ENCODE results near the gene UCK2. TPM values are rescaled to one million over a fixed set of nuclear protein-coding genes. Genes with fewer than 3 reads are reported as not detected.

Gene UCK2
- polyA plus RNA-seq, 4 donors: 19.5 to 24.7 (median 22.7) TPM

- DNase-seq (ENCODE audit: low read depth in 4 of 4, low spot score in 2 of 4): no peak
Measured at GRCh38 chr1:165854101-165854845, 26.9 kb downstream of the UCK2 start.

- DNase-seq (ENCODE audit: low read depth in 4 of 4, low spot score in 2 of 4): no peak
Measured at GRCh38 chr1:165855010-165855838, 27.8 kb downstream of the UCK2 start.

GRCh38 chr1:165856021-165856420, 28.6 kb downstream of the UCK2 start:
- DNase-seq (ENCODE audit: low read depth in 4 of 4, low spot score in 2 of 4): no peak

- no peak for DNase-seq (ENCODE audit: low read depth in 4 of 4, low spot score in 2 of 4)
Measured at GRCh38 chr1:165856606-165857005, 29.2 kb downstream of the UCK2 start.

- DNase-seq (ENCODE audit: low read depth in 4 of 4, low spot score in 2 of 4): no peak
Measured at GRCh38 chr1:165857046-165857801, 29.8 kb downstream of the UCK2 start.

- no peak for DNase-seq (ENCODE audit: low read depth in 4 of 4, low spot score in 2 of 4)
Measured at GRCh38 chr1:165858364-165858823, 31.0 kb downstream of the UCK2 start.

GRCh38 chr1:165858967-165859845, 31.8 kb downstream of the UCK2 start:
- DNase-seq (ENCODE audit: low read depth in 4 of 4, low spot score in 2 of 4): no peak

- DNase-seq (ENCODE audit: low read depth in 4 of 4, low spot score in 2 of 4): no peak
Measured at GRCh38 chr1:165860065-165860464, 32.7 kb downstream of the UCK2 start.

- DNase-seq (ENCODE audit: low read depth in 4 of 4, low spot score in 2 of 4): no peak
Measured at GRCh38 chr1:165861911-165862310, 34.5 kb downstream of the UCK2 start.

- DNase-seq (ENCODE audit: low read depth in 4 of 4, low spot score in 2 of 4): no peak
Measured at GRCh38 chr1:165862448-165862847, 35.0 kb downstream of the UCK2 start.

GRCh38 chr1:165863346-165863745, 35.9 kb downstream of the UCK2 start:
- DNase-seq (ENCODE audit: low read depth in 4 of 4, low spot score in 2 of 4): no peak

GRCh38 chr1:165865633-165866340, 38.4 kb downstream of the UCK2 start:
- no peak for DNase-seq (ENCODE audit: low read depth in 4 of 4, low spot score in 2 of 4)

GRCh38 chr1:165869343-165869742, 41.9 kb downstream of the UCK2 start:
- DNase-seq (ENCODE audit: low read depth in 4 of 4, low spot score in 2 of 4): no peak

GRCh38 chr1:165871311-165872067, 44.1 kb downstream of the UCK2 start:
- no peak for DNase-seq (ENCODE audit: low read depth in 4 of 4, low spot score in 2 of 4)

- DNase-seq (ENCODE audit: low read depth in 4 of 4, low spot score in 2 of 4): no peak
Measured at GRCh38 chr1:165873481-165873880, 46.1 kb downstream of the UCK2 start.

GRCh38 chr1:165874643-165875042, 47.2 kb downstream of the UCK2 start:
- no peak for DNase-seq (ENCODE audit: low read depth in 4 of 4, low spot score in 2 of 4)

- no peak for DNase-seq (ENCODE audit: low read depth in 4 of 4, low spot score in 2 of 4)
Measured at GRCh38 chr1:165875171-165875570, 47.8 kb downstream of the UCK2 start.

- DNase-seq (ENCODE audit: low read depth in 4 of 4, low spot score in 2 of 4): no peak
Measured at GRCh38 chr1:165875604-165876003, 48.2 kb downstream of the UCK2 start.

- DNase-seq (ENCODE audit: low read depth in 4 of 4, low spot score in 2 of 4): no peak
Measured at GRCh38 chr1:165876121-165876520, 48.7 kb downstream of the UCK2 start.

Data from left renal cortex interstitium (tissue), 4 donors.